Measurements from ENCODE around the gene GRIN2D.

DNA sequence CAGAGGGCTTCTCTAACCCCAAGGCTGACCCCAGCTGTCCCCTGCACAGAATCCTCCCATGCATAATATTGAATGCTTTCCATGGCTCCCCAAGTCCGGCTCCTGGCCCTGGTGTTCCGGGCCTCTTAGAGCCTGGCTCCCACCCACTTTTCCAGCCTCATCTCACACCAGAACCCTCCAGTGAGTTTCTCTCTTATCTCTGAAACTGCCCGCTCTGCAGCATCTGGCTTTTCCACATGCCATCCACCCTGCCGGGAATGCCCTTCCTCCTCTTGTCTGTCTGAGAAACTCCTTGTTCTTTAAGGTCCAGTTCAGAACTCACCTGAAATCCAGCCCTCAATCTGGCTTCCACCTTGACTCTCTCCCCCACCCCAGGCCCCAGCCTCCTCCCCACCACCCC lies 22.5 kb upstream of the GRIN2D start:
- TF ChIP-seq, protein P1, sequence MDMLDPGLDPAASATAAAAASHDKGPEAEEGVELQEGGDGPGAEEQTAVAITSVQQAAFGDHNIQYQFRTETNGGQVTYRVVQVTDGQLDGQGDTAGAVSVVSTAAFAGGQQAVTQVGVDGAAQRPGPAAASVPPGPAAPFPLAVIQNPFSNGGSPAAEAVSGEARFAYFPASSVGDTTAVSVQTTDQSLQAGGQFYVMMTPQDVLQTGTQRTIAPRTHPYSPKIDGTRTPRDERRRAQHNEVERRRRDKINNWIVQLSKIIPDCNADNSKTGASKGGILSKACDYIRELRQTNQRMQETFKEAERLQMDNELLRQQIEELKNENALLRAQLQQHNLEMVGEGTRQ (IDR thresholded peaks at IDR 0.05; ENCODE audit: low read length) = no peak
- TF ChIP-seq EGR1 (IDR thresholded peaks at IDR 0.05; ENCODE audit: borderline replicate concordance, low read depth, low read length) (no peak), EZH2 (IDR thresholded peaks at IDR 0.05; ENCODE audit: low read depth, low read length, severe bottlenecking) (no peak), POLR2A (IDR thresholded peaks at IDR 0.05; ENCODE audit: control extremely low read depth in 1 of 2, low read depth in 2 of 2, low read length in 2 of 2) (no peak), POLR2AphosphoS5 (IDR thresholded peaks at IDR 0.05; ENCODE audit: low read depth, low read length) (no peak)
- TF ChIP-seq, protein P2, sequence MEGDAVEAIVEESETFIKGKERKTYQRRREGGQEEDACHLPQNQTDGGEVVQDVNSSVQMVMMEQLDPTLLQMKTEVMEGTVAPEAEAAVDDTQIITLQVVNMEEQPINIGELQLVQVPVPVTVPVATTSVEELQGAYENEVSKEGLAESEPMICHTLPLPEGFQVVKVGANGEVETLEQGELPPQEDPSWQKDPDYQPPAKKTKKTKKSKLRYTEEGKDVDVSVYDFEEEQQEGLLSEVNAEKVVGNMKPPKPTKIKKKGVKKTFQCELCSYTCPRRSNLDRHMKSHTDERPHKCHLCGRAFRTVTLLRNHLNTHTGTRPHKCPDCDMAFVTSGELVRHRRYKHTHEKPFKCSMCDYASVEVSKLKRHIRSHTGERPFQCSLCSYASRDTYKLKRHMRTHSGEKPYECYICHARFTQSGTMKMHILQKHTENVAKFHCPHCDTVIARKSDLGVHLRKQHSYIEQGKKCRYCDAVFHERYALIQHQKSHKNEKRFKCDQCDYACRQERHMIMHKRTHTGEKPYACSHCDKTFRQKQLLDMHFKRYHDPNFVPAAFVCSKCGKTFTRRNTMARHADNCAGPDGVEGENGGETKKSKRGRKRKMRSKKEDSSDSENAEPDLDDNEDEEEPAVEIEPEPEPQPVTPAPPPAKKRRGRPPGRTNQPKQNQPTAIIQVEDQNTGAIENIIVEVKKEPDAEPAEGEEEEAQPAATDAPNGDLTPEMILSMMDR (IDR thresholded peaks at IDR 0.05; ENCODE audit: control extremely low read depth in 1 of 3, insufficient read depth in 1 of 3, low read depth in 1 of 3, low read length in 3 of 3) = no peak

All from H1 (cell line).